HG02884 (cell line): ENCODE results near the gene ATAD2B.

Experiments
- ATAC-seq: cut with Tn5 transposase; IDR thresholded peaks from one replicate; pipeline ENCODE4 v1.9.1; 2021; ENCODE audit warnings: mild to moderate bottlenecking, moderate library complexity; ENCODE audit not compliant: unreplicated experiment

Gene ATAD2B

DNA sequence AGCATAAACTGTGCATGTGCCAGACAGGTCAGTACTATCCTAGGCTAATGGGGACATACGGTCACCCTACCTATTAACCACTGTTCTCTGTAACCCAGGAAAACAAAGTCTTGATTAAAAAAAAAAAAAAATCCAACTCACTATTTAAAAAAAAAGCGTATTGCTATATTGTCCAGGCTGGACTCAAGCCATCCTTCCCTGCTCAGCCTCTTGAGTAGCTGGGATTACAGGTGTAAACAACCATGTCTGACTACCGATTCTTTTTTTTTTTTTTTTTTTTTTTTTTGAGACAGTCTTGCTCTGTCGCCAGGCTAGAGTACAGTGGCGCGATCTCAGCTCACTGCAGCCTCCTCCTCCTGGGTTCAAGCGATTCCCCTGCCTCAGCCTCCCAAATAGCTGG is 11.6 kb downstream of the ATAD2B start:
- ATAC-seq: no peak

- ATAC-seq: no peak
These were observed 14.9 kb downstream of the ATAD2B start for GRCh38 chr2:23912054-23912453.

GRCh38 chr2:23905155-23905554 is 21.8 kb downstream of the ATAD2B start:
- ATAC-seq: no peak

GRCh38 chr2:23904692-23905091 is 22.2 kb downstream of the ATAD2B start:
- no peak for ATAC-seq

DNA sequence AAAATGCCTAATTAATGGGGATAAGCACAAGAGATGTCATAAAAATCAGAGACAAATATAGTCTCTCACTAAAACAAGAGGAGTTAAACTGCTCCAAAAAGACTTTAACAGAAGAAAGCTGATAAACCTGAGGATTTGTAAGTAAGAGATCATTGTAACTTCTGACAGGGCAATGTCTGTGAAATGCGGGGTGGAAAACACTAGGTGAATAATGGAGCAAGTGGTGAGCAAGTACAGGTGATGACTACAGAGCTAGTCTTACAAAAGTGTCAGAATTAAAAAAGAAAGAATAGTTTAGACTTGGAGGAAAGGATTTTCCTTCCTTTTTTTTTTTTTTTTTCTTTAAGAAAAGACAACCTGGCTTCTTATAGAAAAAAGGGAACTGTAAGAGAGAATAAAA is 22.7 kb downstream of the ATAD2B start:
- no peak for ATAC-seq

DNA sequence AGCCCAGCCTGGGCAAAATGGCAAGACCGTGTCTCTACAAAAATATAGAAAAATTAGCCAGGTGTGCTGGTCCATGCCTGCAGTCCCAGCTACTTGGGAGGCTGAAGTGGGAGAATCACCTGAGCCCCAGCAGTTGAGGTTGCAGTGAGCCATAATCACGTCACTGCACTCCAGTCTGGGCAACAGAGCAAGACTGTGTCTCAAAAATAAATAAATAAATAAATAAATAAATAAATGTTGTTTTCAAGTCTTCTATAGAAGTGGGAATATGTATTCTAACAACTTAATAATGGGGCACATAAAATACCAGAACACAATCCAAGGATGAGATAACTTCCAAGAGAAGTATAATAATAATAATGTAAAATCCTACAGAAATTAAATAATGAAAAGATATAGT is 23.9 kb downstream of the ATAD2B start:
- no peak for ATAC-seq

GRCh38 chr2:23901966-23902846 is 24.7 kb downstream of the ATAD2B start:
- no peak for ATAC-seq

DNA sequence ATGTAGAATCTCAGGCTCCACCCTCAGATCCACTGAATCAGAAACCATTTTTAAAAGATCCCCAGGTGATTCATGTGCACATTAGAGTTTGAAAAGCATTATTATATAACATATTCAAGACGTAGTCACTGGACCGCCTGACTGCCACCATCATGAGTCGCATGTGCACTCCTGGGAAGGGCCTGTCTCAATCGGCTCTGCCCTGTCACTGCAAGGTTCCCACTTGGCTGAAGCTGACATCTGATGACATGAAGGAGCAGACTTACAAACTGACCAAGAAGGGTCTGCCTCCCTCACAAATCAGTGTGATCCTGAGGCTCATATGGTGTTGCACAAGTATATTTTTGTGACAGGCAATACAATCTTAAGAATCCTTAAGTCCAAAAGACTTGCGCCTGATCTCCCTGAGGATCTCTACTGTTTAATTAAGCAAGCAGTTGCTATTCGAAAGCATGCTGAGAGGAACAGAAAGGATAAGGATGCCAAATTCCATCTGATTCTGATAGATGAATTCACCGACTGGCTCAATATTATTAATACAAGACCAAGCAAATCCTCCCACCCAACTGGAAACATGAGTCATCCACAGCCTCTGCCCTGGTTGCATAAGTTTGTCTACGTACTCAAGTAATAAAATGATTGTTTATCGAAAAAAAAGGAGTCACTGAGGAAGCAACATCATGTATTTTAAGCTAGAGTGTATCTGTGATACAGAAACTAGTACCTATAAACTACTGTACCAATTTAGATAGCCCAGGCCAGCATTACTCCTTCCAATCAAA is 26.2 kb downstream of the ATAD2B start:
- ATAC-seq: no peak

DNA sequence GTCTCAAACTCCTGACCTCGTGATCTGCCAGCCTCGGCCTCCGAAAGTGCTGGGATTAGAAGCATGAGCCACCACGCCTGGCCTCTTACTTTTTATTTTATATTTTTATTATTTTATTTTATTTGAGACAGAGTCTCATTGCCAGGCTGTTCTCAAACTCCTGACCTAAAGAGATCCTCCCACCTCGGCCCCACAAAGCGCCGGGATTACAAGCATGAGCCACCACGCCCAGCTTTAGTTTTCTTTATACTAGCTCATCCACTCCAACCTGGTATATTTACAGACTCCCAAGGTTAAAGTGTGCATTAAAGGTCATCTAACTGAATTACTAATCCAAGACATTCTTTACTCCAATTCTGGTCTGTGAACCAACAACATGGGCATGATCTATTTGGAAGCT is 26.8 kb downstream of the ATAD2B start:
- no peak for ATAC-seq

GRCh38 chr2:23871206-23871605 is 55.7 kb downstream of the ATAD2B start:
- no peak for ATAC-seq

DNA sequence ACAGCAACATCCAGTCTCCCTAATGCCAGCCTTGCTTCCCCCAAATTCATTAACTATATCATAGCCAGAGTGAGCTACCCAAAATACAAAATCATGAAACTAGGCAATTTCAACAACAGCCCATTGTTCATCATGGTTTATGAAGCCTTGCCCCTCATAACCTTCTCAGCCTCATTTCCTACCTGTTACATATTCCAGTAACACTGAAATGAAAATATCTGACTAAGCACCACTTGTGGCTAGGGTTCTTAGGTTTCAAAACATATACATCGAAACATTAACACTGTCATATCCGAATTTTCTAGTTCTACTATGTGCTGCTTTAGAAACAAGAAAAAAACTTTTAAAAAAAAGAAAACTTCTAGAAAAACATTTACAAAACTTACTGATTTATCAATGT is 59.5 kb downstream of the ATAD2B start:
- no peak for ATAC-seq

GRCh38 chr2:23862716-23863426 is 64.1 kb downstream of the ATAD2B start:
- ATAC-seq: no peak

GRCh38 chr2:23861952-23862351 is 65.0 kb downstream of the ATAD2B start:
- ATAC-seq: no peak

GRCh38 chr2:23859983-23860382 is 66.9 kb downstream of the ATAD2B start:
- ATAC-seq: no peak

- ATAC-seq: no peak
These were observed 67.7 kb downstream of the ATAD2B start for GRCh38 chr2:23859234-23859633.

DNA sequence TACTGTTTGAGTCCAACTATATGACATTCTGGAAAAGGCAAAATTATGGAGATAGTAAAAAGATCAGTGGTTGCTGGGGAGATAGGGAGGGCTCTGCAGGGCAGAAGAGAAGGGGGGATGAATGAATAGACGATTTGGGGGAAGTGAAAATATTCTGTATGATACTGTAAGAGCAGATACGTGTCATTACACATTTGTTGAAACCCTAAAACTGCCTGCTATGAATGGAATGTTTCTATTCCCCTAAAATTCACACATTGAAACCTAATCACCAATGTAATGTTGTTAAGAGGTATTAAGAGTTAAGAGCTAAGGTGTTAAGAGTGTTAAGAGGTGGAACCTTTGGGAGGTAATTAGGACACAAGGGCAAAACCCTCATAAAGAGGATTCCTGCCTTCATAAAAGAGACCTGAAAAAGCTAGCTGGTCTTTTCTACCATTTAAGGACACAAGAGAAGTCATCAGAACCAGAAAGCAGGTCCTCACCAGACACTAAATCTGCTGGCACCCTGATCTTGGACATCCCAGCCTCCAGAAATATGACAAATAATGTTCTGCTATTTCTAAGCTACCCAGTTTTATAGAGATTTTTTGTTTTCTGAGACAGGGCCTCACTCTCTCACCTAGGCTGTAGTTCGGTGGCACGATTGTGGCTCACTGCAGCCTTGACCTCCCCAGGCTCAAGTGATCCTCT is 76.2 kb downstream of the ATAD2B start:
- peak; percentile 89 for ATAC-seq

- ATAC-seq: no peak
These were observed 82.0 kb downstream of the ATAD2B start for GRCh38 chr2:23844905-23845304.

GRCh38 chr2:23843051-23843976 is 83.6 kb downstream of the ATAD2B start:
- ATAC-seq: no peak

DNA sequence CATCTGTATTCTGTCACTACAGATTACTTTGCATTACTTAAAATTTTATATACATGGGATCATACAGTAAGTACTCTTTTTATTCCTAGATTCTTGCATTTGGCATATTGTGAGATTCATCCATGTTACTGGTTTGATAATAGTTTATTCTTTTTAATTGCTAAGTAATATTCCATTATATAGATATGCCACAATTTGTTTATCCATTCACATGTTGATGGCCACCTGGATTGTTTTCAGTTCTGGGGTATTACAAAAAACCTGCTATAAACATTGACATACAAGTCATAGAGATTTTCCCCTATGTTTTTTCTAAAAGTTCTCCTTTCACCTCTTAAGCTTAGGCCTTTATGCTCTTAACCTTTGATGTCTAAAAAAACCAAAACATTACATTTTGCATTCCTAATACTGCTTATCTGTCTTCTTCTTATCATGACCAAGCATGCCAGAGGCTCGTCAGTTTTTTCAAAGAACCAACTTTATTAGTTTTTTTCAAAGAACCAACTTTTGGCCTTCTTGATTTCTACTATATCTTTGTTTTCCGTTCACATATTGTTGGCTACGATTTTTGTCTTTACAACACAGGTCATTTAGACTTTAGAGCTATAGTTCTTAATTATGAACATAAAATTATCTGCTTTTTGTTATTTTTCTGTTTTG is 86.9 kb downstream of the ATAD2B start:
- no peak for ATAC-seq
